Measurements from ENCODE around the gene UNC119B. TPM values are rescaled to one million over a fixed set of nuclear protein-coding genes. Genes with fewer than 3 reads are reported as not detected.

Gene UNC119B
- polyA plus RNA-seq, 1 of the 3 experiments (the other 2 are of a cell fraction), result 23.6 TPM

DNA sequence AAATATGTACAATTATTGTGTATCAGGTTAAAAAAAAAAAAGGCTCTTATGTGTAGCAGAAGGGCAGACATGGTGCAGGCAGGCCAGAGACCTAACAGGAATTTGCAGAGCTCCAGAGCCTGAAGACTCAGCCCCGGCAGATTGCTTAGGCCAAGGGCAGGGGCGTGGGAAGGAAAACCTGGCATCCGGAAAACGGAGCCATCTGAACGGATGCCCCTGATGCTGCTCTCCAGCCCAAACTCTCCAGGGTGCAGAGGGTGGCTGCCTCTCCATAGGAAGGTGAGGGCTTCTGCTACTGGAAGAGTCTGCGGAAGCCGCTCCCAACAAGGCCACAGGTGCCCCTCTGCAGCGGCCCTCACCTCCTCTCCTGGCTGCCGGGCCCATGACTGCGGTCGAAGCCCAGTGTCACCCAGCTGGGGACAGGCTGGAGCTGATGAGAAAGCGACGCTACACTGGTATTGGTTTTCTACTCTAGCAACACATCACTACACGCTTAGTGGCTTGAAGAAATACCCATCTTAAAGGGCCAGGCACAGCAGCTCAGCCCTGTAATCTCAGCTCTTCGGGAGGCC, 34.8 kb downstream of the UNC119B start:
- no peak for DNase-seq
- no peak for TF ChIP-seq RXRA (IDR thresholded peaks at IDR 0.05; ENCODE audit: borderline replicate concordance, low read depth)
- no peak for TF ChIP-seq YY1 (IDR thresholded peaks at IDR 0.05; ENCODE audit: low read depth)
- TF ChIP-seq RAD21 (IDR thresholded peaks at IDR 0.05; ENCODE audit: low read length), result no peak
- TF ChIP-seq, protein P1, sequence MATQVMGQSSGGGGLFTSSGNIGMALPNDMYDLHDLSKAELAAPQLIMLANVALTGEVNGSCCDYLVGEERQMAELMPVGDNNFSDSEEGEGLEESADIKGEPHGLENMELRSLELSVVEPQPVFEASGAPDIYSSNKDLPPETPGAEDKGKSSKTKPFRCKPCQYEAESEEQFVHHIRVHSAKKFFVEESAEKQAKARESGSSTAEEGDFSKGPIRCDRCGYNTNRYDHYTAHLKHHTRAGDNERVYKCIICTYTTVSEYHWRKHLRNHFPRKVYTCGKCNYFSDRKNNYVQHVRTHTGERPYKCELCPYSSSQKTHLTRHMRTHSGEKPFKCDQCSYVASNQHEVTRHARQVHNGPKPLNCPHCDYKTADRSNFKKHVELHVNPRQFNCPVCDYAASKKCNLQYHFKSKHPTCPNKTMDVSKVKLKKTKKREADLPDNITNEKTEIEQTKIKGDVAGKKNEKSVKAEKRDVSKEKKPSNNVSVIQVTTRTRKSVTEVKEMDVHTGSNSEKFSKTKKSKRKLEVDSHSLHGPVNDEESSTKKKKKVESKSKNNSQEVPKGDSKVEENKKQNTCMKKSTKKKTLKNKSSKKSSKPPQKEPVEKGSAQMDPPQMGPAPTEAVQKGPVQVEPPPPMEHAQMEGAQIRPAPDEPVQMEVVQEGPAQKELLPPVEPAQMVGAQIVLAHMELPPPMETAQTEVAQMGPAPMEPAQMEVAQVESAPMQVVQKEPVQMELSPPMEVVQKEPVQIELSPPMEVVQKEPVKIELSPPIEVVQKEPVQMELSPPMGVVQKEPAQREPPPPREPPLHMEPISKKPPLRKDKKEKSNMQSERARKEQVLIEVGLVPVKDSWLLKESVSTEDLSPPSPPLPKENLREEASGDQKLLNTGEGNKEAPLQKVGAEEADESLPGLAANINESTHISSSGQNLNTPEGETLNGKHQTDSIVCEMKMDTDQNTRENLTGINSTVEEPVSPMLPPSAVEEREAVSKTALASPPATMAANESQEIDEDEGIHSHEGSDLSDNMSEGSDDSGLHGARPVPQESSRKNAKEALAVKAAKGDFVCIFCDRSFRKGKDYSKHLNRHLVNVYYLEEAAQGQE (IDR thresholded peaks at IDR 0.05; ENCODE audit: low read depth, low read length), result no peak
- no peak for TF ChIP-seq CHD2 (IDR thresholded peaks at IDR 0.05; ENCODE audit: low read length, partially characterized antibody)
- no peak for TF ChIP-seq POLR2AphosphoS5 (IDR thresholded peaks at IDR 0.05; ENCODE audit: low read depth, low read length)
- no peak for TF ChIP-seq GABPA (IDR thresholded peaks at IDR 0.05; ENCODE audit: low read depth)
- TF ChIP-seq, protein P2, sequence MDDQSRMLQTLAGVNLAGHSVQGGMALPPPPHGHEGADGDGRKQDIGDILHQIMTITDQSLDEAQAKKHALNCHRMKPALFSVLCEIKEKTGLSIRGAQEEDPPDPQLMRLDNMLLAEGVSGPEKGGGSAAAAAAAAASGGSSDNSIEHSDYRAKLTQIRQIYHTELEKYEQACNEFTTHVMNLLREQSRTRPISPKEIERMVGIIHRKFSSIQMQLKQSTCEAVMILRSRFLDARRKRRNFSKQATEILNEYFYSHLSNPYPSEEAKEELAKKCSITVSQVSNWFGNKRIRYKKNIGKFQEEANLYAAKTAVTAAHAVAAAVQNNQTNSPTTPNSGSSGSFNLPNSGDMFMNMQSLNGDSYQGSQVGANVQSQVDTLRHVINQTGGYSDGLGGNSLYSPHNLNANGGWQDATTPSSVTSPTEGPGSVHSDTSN (IDR thresholded peaks at IDR 0.05), result no peak
- no peak for TF ChIP-seq RCOR1 (IDR thresholded peaks at IDR 0.05; ENCODE audit: low read length)
- TF ChIP-seq, protein P3, sequence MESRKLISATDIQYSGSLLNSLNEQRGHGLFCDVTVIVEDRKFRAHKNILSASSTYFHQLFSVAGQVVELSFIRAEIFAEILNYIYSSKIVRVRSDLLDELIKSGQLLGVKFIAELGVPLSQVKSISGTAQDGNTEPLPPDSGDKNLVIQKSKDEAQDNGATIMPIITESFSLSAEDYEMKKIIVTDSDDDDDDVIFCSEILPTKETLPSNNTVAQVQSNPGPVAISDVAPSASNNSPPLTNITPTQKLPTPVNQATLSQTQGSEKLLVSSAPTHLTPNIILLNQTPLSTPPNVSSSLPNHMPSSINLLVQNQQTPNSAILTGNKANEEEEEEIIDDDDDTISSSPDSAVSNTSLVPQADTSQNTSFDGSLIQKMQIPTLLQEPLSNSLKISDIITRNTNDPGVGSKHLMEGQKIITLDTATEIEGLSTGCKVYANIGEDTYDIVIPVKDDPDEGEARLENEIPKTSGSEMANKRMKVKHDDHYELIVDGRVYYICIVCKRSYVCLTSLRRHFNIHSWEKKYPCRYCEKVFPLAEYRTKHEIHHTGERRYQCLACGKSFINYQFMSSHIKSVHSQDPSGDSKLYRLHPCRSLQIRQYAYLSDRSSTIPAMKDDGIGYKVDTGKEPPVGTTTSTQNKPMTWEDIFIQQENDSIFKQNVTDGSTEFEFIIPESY (IDR thresholded peaks at IDR 0.05; ENCODE audit: borderline replicate concordance, low read depth), result no peak
- TF ChIP-seq FOSL2 (IDR thresholded peaks at IDR 0.05; ENCODE audit: borderline replicate concordance, low read depth), result no peak
- TF ChIP-seq, protein P4, sequence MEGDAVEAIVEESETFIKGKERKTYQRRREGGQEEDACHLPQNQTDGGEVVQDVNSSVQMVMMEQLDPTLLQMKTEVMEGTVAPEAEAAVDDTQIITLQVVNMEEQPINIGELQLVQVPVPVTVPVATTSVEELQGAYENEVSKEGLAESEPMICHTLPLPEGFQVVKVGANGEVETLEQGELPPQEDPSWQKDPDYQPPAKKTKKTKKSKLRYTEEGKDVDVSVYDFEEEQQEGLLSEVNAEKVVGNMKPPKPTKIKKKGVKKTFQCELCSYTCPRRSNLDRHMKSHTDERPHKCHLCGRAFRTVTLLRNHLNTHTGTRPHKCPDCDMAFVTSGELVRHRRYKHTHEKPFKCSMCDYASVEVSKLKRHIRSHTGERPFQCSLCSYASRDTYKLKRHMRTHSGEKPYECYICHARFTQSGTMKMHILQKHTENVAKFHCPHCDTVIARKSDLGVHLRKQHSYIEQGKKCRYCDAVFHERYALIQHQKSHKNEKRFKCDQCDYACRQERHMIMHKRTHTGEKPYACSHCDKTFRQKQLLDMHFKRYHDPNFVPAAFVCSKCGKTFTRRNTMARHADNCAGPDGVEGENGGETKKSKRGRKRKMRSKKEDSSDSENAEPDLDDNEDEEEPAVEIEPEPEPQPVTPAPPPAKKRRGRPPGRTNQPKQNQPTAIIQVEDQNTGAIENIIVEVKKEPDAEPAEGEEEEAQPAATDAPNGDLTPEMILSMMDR (IDR thresholded peaks at IDR 0.05), result no peak
- TF ChIP-seq NRF1 (IDR thresholded peaks at IDR 0.05; ENCODE audit: low read depth, low read length), result no peak
- TF ChIP-seq TEAD4 (IDR thresholded peaks at IDR 0.05; ENCODE audit: borderline replicate concordance, insufficient read depth), result no peak
- TF ChIP-seq NFIC (IDR thresholded peaks at IDR 0.05; ENCODE audit: borderline replicate concordance), result no peak
- TF ChIP-seq SIN3A (IDR thresholded peaks at IDR 0.05; ENCODE audit: borderline replicate concordance, low read depth, low read length), result no peak
- Histone ChIP-seq H4K20me1 (ENCODE audit: insufficient read depth) (no peaks in the 10 kb centered on the region), H3K4me2 (no peak overlapping the region), H3K4me1 (ENCODE audit: control insufficient read depth in 1 of 2, insufficient read depth in 2 of 2, low read depth in 1 of 2, low read length in 1 of 2) (peaks cover 0 to 2% of the 10 kb centered on the region in 2 experiments; a peak in 1 of 4 replicates), H3F3A (replicated peaks; ENCODE audit: insufficient read depth) (no peaks in the 10 kb centered on the region), H3K4me3 (ENCODE audit: low read depth in 2 of 2, low read length in 1 of 2) (no peak overlapping the region), H3K9me3 (no peaks in the 10 kb centered on the region), H3K36me3 (replicated peaks in 1 of 2; ENCODE audit: control insufficient read depth in 1 of 2, insufficient read depth in 2 of 2, low read length in 1 of 2) (no peaks in the 10 kb centered on the region), H2AFZ (ENCODE audit: low read depth) (no peak overlapping the region), H3K27ac (ENCODE audit: low read depth in 2 of 2, low read length in 1 of 2) (no peak overlapping the region), H3K9ac (no peak overlapping the region), H3K27me3 (ENCODE audit: insufficient read depth) (no peaks in the 10 kb centered on the region), H3K9me2 (no peaks in the 10 kb centered on the region), H3K79me2 (ENCODE audit: insufficient read depth) (no peaks in the 10 kb centered on the region)
- WGBS (ENCODE audit: low lambda C conversion rate), result 82% methylated on average over 12 of the region's 15 CpGs
- ChIA-PET POLR2A (interaction anchor here (0.6 kb wide), 1 partner anchor 10 kb away, joined by 8 read pairs; no protein-coding TSS in a partner anchor), CTCF (no interaction called here)
